Neuronal stem cell (in vitro differentiated cells): ENCODE data around the gene FRMD1.

Source experiments
- DNase-seq: peaks from one replicate; pipeline ENCODE4 v3.0.0-alpha.2; 2013; ENCODE audit warnings: low spot score
- H2AFZ ChIP-seq: one replicate; pipeline ENCODE4 v1.6.1; 2013; ENCODE audit warnings: mild to moderate bottlenecking, low read length, inconsistent platforms
- H2AK5ac ChIP-seq: 2 replicates; pipeline ENCODE4 v1.6.1; 2013; ENCODE audit warnings: low read depth, mild to moderate bottlenecking, inconsistent platforms, low read length, moderate library complexity, mixed read lengths
- H2BK120ac ChIP-seq: 2 replicates; pipeline ENCODE4 v1.6.1; 2013; ENCODE audit warnings: low read depth, mild to moderate bottlenecking, inconsistent platforms, low read length, moderate library complexity, mixed read lengths
- H2BK12ac ChIP-seq: one replicate; pipeline ENCODE4 v1.6.1; 2013; ENCODE audit warnings: low read length, inconsistent platforms
- H2BK15ac ChIP-seq: 2 replicates; pipeline ENCODE4 v1.6.1; 2013; ENCODE audit warnings: mild to moderate bottlenecking, low read length, inconsistent platforms, mixed read lengths
- H2BK5ac ChIP-seq: one replicate; pipeline ENCODE4 v1.6.1; 2013; ENCODE audit warnings: inconsistent platforms, mild to moderate bottlenecking, low read length, moderate library complexity
- H3K14ac ChIP-seq: one replicate; pipeline ENCODE4 v1.6.1; 2013; ENCODE audit warnings: low read length, inconsistent platforms
- H3K18ac ChIP-seq: 2 replicates; pipeline ENCODE4 v1.6.1; 2013; ENCODE audit warnings: low read length, inconsistent platforms
- H3K23ac ChIP-seq: 2 replicates; pipeline ENCODE4 v1.6.1; 2013; ENCODE audit warnings: low read depth, mild to moderate bottlenecking, mixed read lengths, low read length, inconsistent platforms; ENCODE audit not compliant: poor library complexity
- H3K27ac ChIP-seq: replicated peaks from 3 replicates; pipeline ENCODE4 v1.5.1; 2013; ENCODE audit warnings: low read length, inconsistent platforms
- H3K27me3 ChIP-seq, 3 experiments: 2 replicates each; pipeline ENCODE4 v1.6.1; 2013; ENCODE audit warnings: low read length in 3 of 3, mild to moderate bottlenecking in 2 of 3, inconsistent platforms in 1 of 3, low read depth in 1 of 3, mixed read lengths in 1 of 3, moderate library complexity in 1 of 3; ENCODE audit not compliant: control insufficient read depth in 3 of 3, insufficient read depth in 3 of 3
- H3K36me3 ChIP-seq, 2 donors: replicated peaks in 1 of 2; 2 replicates each; pipeline ENCODE4 v1.6.1; 2013; ENCODE audit warnings: low read length in 2 of 2; ENCODE audit not compliant: control insufficient read depth in 2 of 2, insufficient read depth in 2 of 2
- H3K4ac ChIP-seq: 2 replicates; pipeline ENCODE4 v1.6.1; 2013; ENCODE audit warnings: inconsistent platforms, mild to moderate bottlenecking, low read length, moderate library complexity
- H3K4me1 ChIP-seq, 2 donors: 1 replicate in 1 of 2; 2 replicates in 1 of 2; pipeline ENCODE4 v1.6.1; 2013; ENCODE audit warnings: low read length in 2 of 2, low read depth in 1 of 2; ENCODE audit not compliant: control insufficient read depth in 2 of 2, insufficient read depth in 1 of 2
- H3K4me2 ChIP-seq: one replicate; pipeline ENCODE4 v1.6.1; 2013; ENCODE audit warnings: mild to moderate bottlenecking, low read length, inconsistent platforms; ENCODE audit not compliant: insufficient read depth, poor library complexity, severe bottlenecking
- H3K4me3 ChIP-seq, 2 donors: 2 replicates each; pipeline ENCODE4 v1.5.1; 2013; ENCODE audit warnings: low read length in 2 of 2, mild to moderate bottlenecking in 2 of 2, inconsistent platforms in 1 of 2, moderate library complexity in 1 of 2
- H3K79me1 ChIP-seq: one replicate; pipeline ENCODE4 v1.6.1; 2013; ENCODE audit warnings: low read depth, mild to moderate bottlenecking, inconsistent platforms, low read length, moderate library complexity
- H3K9ac ChIP-seq: one replicate; pipeline ENCODE4 v1.6.1; 2013; ENCODE audit warnings: mild to moderate bottlenecking, low read depth, low read length, inconsistent platforms; ENCODE audit not compliant: poor library complexity
- H3K9me3 ChIP-seq, 2 donors: replicated peaks in 1 of 2; 2 replicates each; pipeline versions ENCODE3 to v1.6.1; 2013; ENCODE audit warnings: low read length in 2 of 2, mild to moderate bottlenecking in 2 of 2, inconsistent platforms in 1 of 2, low read depth in 1 of 2, mixed read lengths in 1 of 2, moderate library complexity in 1 of 2; ENCODE audit not compliant: control insufficient read depth in 2 of 2, insufficient read depth in 1 of 2
- H4K8ac ChIP-seq: one replicate; pipeline ENCODE4 v1.6.1; 2013; ENCODE audit warnings: low read depth, mild to moderate bottlenecking, inconsistent platforms, low read length, moderate library complexity
- H4K91ac ChIP-seq: one replicate; pipeline ENCODE4 v1.6.1; 2013; ENCODE audit warnings: low read length, low read depth, mild to moderate bottlenecking, inconsistent platforms; ENCODE audit not compliant: poor library complexity
- WGBS, 2 donors: extraction: QIAGEN DNeasy Blood & Tissue Kit; methylation state at CpG; one replicate each; pipeline ENCODE4 v1.1.7; 2013; ENCODE audit warnings: missing lambda C conversion rate in 2 of 2, mixed read lengths in 1 of 2; ENCODE audit not compliant: insufficient read length in 2 of 2, insufficient replicate concordance in 1 of 2; ENCODE audit errors: extremely low coverage in 2 of 2; 5-methylcytosine and 5-hydroxymethylcytosine counted together

The FRMD1 gene

DNA sequence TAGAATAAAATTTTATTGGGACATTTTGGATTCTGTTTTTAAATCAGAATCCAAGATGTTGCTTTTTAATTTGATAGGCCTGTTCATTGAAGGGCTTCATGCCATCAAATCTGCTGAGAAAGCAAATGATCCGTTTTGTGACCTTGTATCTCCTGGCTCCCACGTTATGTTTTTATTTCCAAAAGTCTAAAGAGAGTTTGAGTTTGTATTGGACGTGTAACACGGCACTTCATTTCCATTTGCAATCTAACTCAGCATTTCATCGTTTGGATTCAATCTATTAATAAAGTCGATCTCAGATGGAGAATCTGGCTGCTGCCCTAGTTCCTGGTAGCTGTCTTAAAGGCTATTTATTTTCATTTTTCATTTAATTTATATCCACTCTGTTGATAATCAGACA is 64.6 kb downstream of the FRMD1 start:
- DNase-seq: no peak
- Histone ChIP-seq H4K8ac (no peak overlapping the region), H2BK5ac (no peak overlapping the region), H2AK5ac (no peak overlapping the region), H3K27ac (no peak overlapping the region), H3K4me1 (peaks cover 0 to 2% of the 10 kb centered on the region in 2 donors), H3K4me3 (no peak overlapping the region), H2AFZ (no peak overlapping the region), H2BK15ac (no peak overlapping the region), H2BK12ac (no peak overlapping the region), H3K27me3 (no peaks in the 10 kb centered on the region), H2BK120ac (no peak overlapping the region), H3K14ac (no peak overlapping the region), H3K18ac (no peak overlapping the region), H3K4ac (no peak overlapping the region), H3K4me2 (no peak overlapping the region), H3K79me1 (no peaks in the 10 kb centered on the region), H4K91ac (no peak overlapping the region), H3K9ac (no peak overlapping the region), H3K23ac (no peak overlapping the region), H3K36me3 (no peaks in the 10 kb centered on the region), H3K9me3 (peaks cover 0 to 14% of the 10 kb centered on the region in 2 donors)
- no CpG with 5 or more reads among the region's 6 CpGs for WGBS, 2 donors

DNA sequence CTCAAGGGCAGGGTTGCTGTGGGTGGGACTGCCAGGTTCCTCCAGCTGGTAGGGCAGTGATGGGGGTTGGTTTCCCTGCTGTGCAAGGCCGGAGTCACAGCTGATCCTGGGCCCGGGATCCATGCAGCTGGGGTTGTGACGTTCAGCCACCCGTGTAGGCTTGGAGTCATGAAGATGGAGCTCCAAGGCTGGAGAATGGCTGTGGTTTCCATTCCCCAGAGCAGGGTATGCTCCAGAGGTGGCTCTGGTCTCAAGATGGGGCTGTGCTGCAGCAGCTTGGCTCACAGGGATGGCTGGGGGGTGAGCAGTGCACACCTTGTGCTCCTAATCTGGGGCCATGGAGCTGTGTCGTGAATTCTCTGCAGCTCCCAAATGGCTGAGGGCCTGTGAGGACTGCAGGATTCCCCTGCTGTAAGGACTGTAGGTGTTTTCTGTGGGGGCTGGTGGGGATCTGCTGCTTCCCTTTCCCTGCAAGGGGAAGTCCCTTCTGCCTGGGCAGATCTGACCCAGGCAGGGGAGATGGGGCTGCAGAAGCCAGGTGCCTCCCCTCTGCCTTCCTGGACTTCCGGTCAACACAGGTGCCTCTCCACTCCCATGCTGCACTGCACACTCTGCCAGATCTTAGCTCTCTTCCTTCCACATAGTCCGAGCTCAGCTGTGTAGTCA is 65.6 kb downstream of the FRMD1 start:
- Histone ChIP-seq H3K4ac (no peak overlapping the region), H3K36me3 (no peaks in the 10 kb centered on the region), H3K4me3 (peak overlapping the region in 1 of 2 donors; percentile 4), H3K9me3 (peaks cover 0 to 14% of the 10 kb centered on the region in 2 donors), H3K27ac (no peak overlapping the region), H2BK120ac (no peak overlapping the region), H4K8ac (no peak overlapping the region), H2AFZ (no peak overlapping the region), H2BK5ac (no peak overlapping the region), H3K79me1 (no peaks in the 10 kb centered on the region), H3K4me2 (no peak overlapping the region), H3K23ac (peak overlapping the region; percentile 7), H2BK15ac (no peak overlapping the region), H3K4me1 (peaks cover 0 to 2% of the 10 kb centered on the region in 2 donors), H2BK12ac (no peak overlapping the region), H2AK5ac (no peak overlapping the region), H4K91ac (no peak overlapping the region), H3K9ac (no peak overlapping the region), H3K18ac (peak overlapping the region; percentile 53), H3K14ac (no peak overlapping the region), H3K27me3 (no peaks in the 10 kb centered on the region)
- WGBS, 2 donors: no CpG with 5 or more reads among the region's 7 CpGs
- no peak for DNase-seq

DNA sequence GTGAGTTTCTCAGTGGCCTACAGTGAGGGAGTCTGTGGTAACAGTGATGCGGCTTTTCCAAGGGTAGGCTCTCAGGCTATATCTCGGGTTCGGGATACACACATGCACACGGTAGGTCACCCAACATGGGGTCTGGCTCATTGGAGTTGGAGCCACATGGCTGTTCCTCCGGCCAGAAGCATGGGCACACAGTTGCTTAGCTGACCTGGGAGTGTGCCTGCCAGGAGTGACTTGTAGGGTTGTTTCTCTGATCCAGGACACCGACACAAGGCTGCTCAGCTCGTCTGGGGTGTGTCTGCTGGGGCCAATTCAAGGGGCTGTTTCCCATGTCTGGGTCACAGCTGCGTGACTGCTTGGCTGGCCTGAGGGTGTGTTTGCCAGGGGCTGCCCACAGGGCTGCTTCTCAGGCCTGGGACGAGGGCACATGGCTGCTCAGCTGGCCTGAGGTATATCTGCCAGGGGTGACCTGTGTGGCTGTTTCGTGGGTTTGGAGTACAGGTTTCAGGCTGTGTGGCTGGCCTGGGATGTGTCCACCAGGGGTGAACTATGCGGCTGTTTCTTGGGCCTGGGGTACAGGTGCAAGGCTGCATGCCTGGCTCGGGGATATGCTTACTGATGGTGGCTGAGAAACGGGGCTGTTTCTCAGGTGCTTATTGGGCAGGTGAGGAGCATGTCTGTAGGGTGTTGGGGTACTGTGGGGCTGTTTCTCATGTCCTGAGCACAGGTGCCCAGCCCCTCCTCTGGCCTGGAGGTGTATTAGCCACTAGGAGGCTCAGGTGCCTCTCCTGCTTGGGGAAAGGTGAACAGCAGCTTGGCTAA is 66.4 kb downstream of the FRMD1 start:
- Histone ChIP-seq H2BK5ac (no peak overlapping the region), H3K27me3 (no peaks in the 10 kb centered on the region), H2BK12ac (no peak overlapping the region), H3K9ac (peak overlapping the region; percentile 31), H3K23ac (peak overlapping the region; percentile 7), H3K9me3 (peaks cover 0 to 13% of the 10 kb centered on the region in 2 donors), H3K4me2 (no peak overlapping the region), H4K8ac (no peak overlapping the region), H3K4ac (no peak overlapping the region), H3K18ac (peak overlapping the region; percentile 53), H2BK15ac (no peak overlapping the region), H3K79me1 (no peaks in the 10 kb centered on the region), H4K91ac (no peak overlapping the region), H3K27ac (no peak overlapping the region), H2AFZ (no peak overlapping the region), H3K4me3 (no peak overlapping the region), H2AK5ac (no peak overlapping the region), H3K14ac (no peak overlapping the region), H2BK120ac (no peak overlapping the region), H3K36me3 (no peaks in the 10 kb centered on the region), H3K4me1 (peaks cover 0 to 2% of the 10 kb centered on the region in 2 donors)
- no CpG with 5 or more reads among the region's 13 CpGs for WGBS, 2 donors
- no peak for DNase-seq

DNA sequence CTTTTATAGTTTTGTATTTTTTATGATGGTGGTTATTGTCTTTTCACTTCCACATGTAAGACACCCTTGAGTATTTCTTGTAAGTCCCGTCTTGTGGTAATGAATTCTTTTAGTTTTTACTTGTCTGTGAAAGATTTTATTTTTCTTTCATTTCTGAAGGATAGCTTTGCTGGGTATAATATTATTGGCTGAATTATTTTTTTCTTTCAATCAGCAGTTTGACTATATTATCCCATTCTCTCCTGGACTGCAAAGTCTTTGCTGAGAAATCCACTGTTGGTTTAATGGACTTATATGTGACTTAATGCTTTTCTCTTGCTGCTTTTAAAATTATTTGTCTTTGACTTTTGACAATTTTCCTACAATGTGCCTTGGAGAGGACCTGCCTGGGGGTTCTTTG is 67.7 kb downstream of the FRMD1 start:
- no peak overlapping the region for H2BK12ac ChIP-seq
- H3K14ac ChIP-seq: no peak overlapping the region
- H3K9me3 ChIP-seq: peaks cover 0 to 13% of the 10 kb centered on the region in 2 donors
- H3K9ac ChIP-seq: no peak overlapping the region
- no peak for DNase-seq
- no CpG with 5 or more reads among the region's 1 CpG for WGBS, 2 donors
- no peak overlapping the region for H3K23ac ChIP-seq
- H3K27ac ChIP-seq: no peak overlapping the region
- H3K18ac ChIP-seq: no peak overlapping the region
- H3K36me3 ChIP-seq: no peaks in the 10 kb centered on the region
- no peak overlapping the region for H4K8ac ChIP-seq
- H3K27me3 ChIP-seq: no peaks in the 10 kb centered on the region
- no peak overlapping the region for H3K4ac ChIP-seq
- H2BK120ac ChIP-seq: no peak overlapping the region
- H2BK15ac ChIP-seq: no peak overlapping the region
- no peak overlapping the region for H2BK5ac ChIP-seq
- H2AK5ac ChIP-seq: no peak overlapping the region
- H2AFZ ChIP-seq: no peak overlapping the region
- H3K4me2 ChIP-seq: no peak overlapping the region
- no peak overlapping the region for H3K4me3 ChIP-seq
- H3K4me1 ChIP-seq: no peaks in the 10 kb centered on the region
- no peak overlapping the region for H4K91ac ChIP-seq
- no peaks in the 10 kb centered on the region for H3K79me1 ChIP-seq
